ENCODE results near the gene LAMC3. TPM values are rescaled to one million over a fixed set of nuclear protein-coding genes. Genes with fewer than 3 reads are reported as not detected.
A peak's percentile ranks its signal among the peaks of the same experiment; 100 is the strongest.

LAMC3 gene
- total RNA-seq, 1 experiment from 2014 or later = not detected

DNA sequence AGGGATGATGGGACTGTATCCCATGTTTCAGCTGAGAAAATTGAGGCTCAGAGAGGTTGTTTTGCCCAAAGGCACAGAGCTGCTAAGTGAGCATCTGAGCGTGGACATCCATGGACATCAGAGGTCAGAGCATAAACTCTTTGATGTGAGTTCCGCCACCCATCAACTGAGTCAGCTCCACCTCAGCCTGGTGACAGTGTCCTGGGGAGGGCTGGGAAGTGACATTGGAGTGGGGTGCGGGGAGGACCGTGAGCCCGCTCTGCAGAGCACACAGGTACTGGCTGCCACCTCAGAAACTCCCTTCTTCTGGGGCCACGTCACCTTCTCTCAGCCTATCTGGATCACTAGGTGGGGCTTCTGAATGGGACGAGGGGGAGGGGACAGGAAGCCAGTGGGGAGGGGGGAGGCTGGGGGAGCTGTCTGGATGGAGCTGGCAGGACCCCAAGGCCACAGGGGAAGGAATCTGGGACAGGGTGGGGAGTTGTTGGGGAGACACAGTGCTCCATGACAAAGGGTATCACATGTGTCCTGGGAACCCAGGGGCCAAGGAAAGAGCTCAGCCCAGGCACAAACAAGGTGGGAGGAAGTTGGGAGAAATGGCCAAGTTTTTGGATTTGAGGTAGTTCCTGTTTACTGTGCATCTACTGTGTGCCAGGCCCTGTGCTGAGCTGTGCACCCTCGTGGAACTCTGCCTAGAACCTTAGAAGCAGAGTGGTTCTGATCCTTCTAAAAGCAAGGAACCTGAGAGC lies 2.5 kb downstream of the LAMC3 start:
- no peak for DNase-seq (ENCODE audit: low read depth)

DNA sequence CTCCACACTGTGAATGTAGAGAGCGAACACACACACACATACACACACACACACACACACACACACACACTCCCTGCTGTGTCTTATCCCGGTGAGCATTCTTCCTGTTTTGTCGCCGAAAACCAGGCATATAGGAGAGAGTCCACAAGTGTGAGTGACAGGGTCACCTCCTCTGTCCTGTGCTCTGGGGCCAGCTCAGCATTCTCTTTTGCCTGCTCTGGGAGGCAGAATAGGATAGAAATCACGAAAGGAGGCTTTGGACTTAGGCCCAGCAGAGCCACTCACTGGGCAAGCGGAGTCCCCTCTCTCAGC lies 3.0 kb downstream of the LAMC3 start:
- no peak for DNase-seq (ENCODE audit: low read depth)

DNA sequence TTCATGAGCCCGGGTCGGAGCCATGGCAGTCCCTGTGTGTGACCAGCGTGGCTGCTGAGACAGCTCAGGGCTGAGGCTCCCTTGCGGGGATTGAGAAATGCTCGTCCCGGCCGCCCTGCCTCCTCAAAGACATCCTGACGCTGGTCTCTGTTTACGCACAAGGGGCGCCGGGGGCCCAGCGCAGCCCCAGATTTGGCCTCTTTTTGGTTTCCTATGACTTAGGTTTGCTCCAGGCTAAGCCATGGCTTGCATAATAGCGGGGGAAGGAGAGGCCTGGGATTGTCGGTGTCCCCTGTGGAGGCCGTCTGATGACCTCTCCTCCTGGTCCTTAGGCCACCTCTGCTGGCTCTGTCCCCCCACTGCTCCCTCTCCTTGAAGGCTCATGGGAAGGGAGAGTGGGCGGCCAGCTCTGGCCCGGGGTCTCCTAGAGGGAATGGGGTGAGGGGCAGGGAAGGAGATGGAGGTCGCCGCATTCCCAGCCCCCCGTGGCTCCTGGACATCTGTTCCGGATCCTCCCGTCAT lies 3.5 kb downstream of the LAMC3 start:
- no peak for DNase-seq (ENCODE audit: low read depth)

DNA sequence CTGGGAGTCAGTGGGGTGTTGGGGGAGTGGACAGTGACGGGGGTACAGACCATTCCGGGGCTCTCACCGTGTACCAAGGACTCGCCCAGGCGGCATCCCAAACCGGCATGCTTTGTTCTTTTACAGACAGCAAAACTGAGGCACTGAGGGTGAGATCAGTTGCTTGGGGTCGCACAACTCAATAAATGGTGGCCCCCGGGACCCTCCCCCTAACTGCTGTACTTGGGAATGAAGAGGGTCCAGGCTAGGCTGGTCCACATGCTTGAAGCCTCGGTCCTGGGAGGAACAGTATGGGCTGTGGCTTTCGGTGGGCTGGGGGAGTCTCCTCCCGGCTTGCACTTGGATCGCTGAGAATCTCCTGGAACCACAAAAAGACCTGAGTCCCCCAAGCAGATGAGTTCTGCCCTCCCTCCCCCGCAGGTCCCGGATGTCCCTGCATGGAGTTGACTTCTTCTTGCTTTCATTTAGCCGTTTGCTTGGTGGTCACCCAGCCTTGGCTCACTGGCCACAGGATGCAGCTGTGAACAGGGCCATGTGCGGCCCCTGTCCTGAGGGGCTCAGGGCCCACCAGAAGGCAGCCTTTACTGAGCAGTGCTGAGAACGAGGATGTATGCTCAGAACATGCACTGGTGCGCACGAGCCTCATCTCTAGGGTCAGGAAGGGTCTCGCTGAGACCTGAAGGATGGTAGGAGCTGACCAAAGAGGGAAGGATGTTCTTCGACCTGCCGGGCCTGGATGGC lies 4.2 kb downstream of the LAMC3 start:
- DNase-seq (ENCODE audit: low read depth) = no peak

GRCh38 chr9:131013771-131014676 lies 5.0 kb downstream of the LAMC3 start:
- DNase-seq (ENCODE audit: low read depth) = no peak

DNA sequence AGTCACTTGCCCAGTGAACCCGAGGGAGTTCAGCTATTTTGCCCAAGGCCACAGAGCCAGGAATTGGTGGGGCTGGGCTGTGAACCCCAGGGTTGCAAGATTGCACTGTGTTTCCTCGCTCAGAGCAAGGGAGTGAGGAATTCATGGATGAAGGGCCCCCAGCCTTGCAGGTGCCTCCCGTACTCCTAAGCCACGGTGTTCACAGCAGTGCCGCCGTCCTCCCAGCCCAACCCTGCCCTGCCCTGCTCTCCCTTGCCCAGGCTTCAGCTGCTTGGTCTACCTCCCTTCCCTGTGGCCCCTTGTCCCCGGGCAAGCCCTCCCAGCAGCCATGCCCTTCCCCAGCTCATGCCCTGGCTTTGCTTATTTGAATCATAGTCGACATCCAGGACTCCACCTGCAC lies 6.1 kb downstream of the LAMC3 start:
- DNase-seq (ENCODE audit: low read depth) = no peak

DNA sequence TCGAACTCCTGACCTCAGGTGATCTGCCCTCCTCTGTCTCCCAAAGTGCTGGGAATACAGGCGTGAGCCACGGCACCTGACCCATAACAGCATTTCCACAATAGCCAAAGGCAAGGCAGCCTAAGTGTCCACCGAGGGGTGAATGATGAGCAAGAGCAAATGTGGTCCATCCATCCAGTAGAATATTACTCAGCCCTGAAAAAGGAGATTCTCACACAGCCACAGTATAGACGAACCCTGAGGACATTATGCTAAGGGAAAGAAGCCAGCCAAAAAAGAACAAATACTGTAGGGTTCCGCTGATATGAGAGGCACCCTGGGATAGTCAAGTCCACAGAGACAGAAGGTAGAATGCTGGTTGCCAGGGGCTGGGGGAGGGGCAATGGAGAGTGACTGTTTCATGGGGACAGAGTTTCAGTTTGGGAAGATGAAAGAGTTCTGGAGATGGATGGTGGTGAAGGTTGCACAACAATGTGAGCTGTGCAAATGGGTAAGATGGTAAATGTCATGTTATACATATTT lies 7.0 kb downstream of the LAMC3 start:
- DNase-seq (ENCODE audit: low read depth) = no peak

DNA sequence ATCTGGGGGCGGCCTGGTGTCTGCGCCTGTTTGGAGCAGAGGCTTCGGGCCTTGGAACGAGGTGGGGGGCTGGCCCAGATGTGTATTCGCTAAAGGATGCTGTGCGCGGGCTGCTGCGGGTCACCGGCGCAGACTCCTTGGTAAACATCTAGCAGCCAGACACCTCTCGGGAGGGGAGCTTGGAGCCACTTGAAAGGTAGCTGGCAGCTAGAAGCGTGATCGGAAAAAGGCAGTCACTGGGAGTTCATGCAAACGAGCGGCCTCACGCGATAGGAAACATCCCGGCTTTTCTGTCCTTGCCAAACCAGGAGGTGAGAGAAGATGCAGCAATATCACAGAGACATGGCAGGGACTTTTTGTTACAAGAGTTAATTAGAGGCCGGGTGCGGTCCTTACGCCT lies 8.1 kb downstream of the LAMC3 start:
- DNase-seq (ENCODE audit: low read depth) = no peak

GRCh38 chr9:131018621-131019020 lies 9.6 kb downstream of the LAMC3 start:
- peak; percentile 34 for DNase-seq (ENCODE audit: low read depth)

DNA sequence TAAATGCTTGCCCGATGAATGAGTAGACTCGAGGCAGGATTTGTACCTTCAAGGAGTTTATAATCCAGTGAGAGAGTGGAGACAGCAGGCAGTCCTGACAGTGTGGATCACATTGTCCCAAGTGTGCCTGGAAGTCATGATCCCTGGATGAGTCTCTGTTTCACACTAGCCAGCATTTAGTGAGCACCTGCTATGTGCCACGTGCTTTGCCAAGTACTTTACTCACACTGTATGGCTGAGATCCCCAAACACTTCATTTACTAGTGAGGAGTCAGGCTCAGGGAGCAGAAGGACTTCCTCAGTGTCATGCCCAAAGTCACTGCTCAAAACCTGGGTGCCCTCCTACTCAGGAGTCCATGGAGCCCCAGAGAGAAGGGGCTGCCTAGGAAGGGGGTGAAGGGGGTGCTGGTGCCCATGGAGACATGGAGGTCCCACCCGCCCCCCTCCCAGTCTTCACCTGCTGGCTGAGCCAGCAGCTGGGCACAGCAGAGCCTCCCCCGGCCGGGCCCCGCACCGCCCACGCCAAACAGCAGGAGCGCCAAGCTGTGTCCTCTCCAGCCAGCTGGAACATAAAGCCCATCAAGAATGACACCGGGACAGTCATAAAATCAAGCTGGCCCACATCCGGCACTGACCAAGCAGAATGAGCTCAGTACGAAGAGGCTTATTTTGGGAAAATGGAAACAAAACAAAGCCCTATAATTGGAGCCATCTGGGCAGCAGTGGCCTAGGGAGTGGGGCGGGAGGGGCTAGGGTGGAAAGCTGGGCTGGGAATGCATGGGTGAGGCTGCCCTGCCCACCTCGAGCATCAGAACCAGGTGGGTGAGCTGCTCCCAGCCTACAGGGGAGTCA lies 10.6 kb downstream of the LAMC3 start:
- DNase-seq (ENCODE audit: low read depth) = peak; percentile 22

GRCh38 chr9:131020388-131020787 lies 11.4 kb downstream of the LAMC3 start:
- DNase-seq (ENCODE audit: low read depth) = peak; percentile 21

- DNase-seq (ENCODE audit: low read depth) = no peak
Observed at GRCh38 chr9:131020862-131021261, 11.9 kb downstream of the LAMC3 start.

- no peak for DNase-seq (ENCODE audit: low read depth)
Observed at GRCh38 chr9:131021785-131022184, 12.8 kb downstream of the LAMC3 start.

GRCh38 chr9:131024978-131025868 lies 16.2 kb downstream of the LAMC3 start:
- no peak for DNase-seq (ENCODE audit: low read depth)

DNA sequence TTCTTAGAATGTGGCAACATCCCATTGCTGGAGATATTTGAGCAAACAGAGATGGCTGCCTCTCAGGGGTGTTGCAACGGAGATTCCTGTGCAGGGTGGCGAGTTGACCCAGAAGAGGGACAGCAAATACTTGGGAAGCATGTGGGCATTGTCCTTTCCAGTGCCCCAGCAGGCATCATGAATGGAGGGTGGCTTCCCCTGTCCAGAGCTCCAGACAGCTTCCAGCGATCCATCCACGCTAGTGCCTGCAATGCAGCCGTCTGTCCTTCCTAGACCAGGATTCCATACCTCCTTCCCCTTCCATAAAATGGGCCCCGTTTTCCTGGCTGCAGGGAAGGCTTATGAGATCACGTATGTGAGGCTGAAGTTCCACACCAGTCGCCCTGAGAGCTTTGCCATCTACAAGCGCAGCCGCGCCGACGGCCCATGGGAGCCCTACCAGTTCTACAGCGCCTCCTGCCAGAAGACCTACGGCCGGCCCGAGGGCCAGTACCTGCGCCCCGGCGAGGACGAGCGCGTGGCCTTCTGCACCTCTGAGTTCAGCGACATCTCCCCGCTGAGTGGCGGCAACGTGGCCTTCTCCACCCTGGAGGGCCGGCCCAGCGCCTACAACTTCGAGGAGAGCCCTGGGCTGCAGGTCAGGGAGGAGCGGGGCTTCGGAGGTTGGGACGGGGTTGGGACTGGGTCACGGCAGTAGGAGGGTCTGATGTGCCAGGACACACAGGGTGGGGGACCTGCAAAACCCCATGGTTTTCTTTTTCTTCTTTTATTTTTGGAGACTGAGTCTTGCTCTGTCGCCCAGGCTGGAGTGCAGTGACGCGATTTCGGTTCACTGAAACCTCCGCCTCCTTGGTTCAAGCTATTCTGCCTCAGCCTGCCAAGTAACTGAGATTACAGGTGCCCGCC lies 17.2 kb downstream of the LAMC3 start:
- no peak for DNase-seq (ENCODE audit: low read depth)

DNA sequence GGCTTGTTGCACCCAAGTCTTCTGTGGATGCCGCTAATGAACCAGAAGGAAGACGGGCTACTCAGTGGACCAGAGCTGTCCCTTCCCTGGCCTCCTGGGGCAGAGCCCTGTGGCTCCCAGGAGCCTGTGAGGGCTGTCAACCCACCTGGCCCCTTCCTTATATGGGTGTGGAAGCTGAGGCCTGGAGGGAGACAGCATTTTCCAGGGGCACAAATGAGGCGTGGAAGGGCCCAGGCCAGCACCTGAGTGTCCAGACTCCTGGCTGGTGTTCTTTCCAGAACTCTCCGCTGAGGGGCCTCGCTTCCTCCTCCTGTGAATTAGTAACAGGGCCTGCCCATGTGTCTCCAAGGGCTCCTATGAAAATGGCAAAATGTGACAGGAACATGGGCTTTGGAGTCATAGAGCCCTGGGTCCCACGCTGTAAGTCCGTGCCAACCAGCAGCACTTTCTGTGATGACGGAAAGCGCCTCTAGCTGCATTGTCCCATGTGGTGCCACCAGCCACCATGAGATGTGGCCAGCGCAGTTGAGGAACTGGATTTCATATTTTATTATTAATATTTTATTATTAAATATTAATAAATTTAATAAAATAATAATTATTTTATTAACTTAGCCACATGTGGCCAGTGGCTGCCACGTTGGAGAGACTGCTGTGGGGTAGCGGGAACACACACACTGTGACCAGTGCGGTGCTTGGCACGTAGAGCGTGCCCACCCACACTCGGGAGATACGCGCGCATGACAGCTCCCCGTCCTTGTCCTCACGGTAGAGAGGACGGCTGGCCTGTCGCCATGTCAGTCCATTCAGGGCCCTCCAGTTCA lies 18.3 kb downstream of the LAMC3 start:
- no peak for DNase-seq (ENCODE audit: low read depth)

DNA sequence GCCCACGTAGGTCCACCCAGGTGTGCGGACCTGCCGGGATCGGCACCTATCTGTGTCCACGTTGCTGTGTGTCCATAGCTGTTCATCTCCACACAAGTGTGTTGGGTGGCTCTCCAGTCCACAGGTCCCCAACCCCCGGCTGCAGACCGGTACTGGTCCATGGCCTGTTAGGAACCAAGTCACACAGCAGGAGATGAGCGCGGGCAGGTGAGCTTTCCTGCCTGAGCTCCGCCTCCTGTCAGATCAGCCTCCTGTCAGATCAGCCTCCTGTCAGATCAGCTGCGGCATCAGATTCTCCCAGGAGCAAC lies 18.9 kb downstream of the LAMC3 start:
- no peak for DNase-seq (ENCODE audit: low read depth)

DNA sequence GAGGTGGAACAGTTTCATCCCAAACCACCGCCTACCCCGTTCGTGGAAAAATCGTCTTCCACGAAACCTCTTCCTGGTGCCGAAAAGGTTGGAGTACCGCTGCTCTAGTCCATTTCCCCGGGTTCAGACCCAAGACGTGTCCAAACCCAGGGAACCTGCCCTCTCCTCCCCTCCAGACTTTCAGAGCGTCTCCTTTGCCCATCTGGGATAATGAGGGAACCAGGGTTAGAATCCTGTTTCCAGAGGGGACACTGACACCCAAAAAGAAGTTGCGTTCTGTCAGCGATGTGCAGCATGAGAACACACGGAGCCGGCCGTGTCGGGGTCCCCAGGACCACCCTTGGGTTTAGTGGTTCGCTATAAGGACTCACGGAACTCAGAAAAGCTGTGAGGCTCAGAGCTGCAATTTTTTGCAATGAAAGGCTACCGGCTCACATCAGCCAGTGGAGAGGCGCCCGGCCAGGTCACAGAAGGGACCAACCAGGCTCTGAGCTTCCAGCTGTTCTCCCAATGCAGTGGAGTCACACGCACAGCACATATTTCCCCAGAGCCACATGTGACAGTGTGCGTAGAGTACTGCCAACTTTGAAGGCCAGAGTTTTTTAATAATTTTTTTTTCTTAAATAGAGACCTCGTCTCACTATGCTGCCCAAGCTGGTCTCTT lies 19.4 kb downstream of the LAMC3 start:
- no peak for DNase-seq (ENCODE audit: low read depth)
